SK-N-SH treated with all-trans-retinoic acid at 6 μM for 48 hours (cell line): ENCODE data around the gene AIG1.

Source experiments
- ATAC-seq: fragments of 200-7000 bp; cut with Tn5 transposase; 3 replicates; pipeline ENCODE4 v1.9.1; 2020; ENCODE audit warnings: mild to moderate bottlenecking, moderate library complexity
- ARNTL ChIP-seq: fragments of 450-650 bp; formaldehyde crosslinking; IDR thresholded peaks from 2 replicates; pipeline ENCODE4 v1.5.0; 2020; ENCODE audit warnings: low read depth, mild to moderate bottlenecking, moderate library complexity, borderline replicate concordance
- BACH2 ChIP-seq: fragments of 250-450 bp; sonication (Bioruptor Pico); IDR thresholded peaks from 2 replicates; pipeline ENCODE4 v1.9.0; 2021; ENCODE audit warnings: mild to moderate bottlenecking, borderline replicate concordance
- CREB5 ChIP-seq: fragments of 250-450 bp; sonication (Bioruptor Pico); IDR thresholded peaks from 2 replicates; pipeline ENCODE4 v1.5.1; 2020; ENCODE audit warnings: low read depth, mild to moderate bottlenecking, moderate library complexity
- CSDC2 ChIP-seq: fragments of 250-450 bp; sonication (Bioruptor Pico); IDR thresholded peaks from 2 replicates; pipeline ENCODE4 v1.5.0; 2020; ENCODE audit warnings: mild to moderate bottlenecking, moderate library complexity
- CSRNP3 ChIP-seq: fragments of 250-450 bp; sonication (Bioruptor Pico); IDR thresholded peaks from 2 replicates; pipeline ENCODE4 v1.5.1; 2021; ENCODE audit warnings: mild to moderate bottlenecking, moderate library complexity
- ESRRG ChIP-seq: fragments of 250-450 bp; sonication (Bioruptor Pico); IDR thresholded peaks from 2 replicates; pipeline ENCODE4 v1.6.1; 2021; ENCODE audit warnings: mild to moderate bottlenecking
- ISL1 ChIP-seq: fragments of 250-450 bp; sonication (Bioruptor Pico); IDR thresholded peaks from 2 replicates; pipeline ENCODE4 v2.1.2; 2022; ENCODE audit warnings: mild to moderate bottlenecking, moderate library complexity
- PATZ1 ChIP-seq: fragments of 250-450 bp; sonication (Bioruptor Pico); IDR thresholded peaks from 2 replicates; pipeline ENCODE4 v1.8.0; 2020; ENCODE audit warnings: mild to moderate bottlenecking, moderate library complexity, borderline replicate concordance
- POU6F1 ChIP-seq: fragments of 250-450 bp; sonication (Bioruptor Pico); IDR thresholded peaks from 2 replicates; pipeline ENCODE4 v1.8.0; 2021; ENCODE audit warnings: low read depth, mild to moderate bottlenecking, moderate library complexity, borderline replicate concordance
- PPARA ChIP-seq: fragments of 250-450 bp; sonication (Bioruptor Pico); IDR thresholded peaks from 2 replicates; pipeline ENCODE4 v1.5.0; 2020; ENCODE audit warnings: mild to moderate bottlenecking, borderline replicate concordance
- RARB ChIP-seq: fragments of 250-450 bp; sonication (Bioruptor Pico); IDR thresholded peaks from 2 replicates; pipeline ENCODE4 v1.8.0; 2021; ENCODE audit warnings: mild to moderate bottlenecking, moderate library complexity
- SNAI2 ChIP-seq: fragments of 250-450 bp; sonication (Bioruptor Pico); IDR thresholded peaks from 2 replicates; pipeline ENCODE4 v1.5.0; 2020; ENCODE audit warnings: mild to moderate bottlenecking, moderate library complexity
- TCF4 ChIP-seq: fragments of 250-450 bp; sonication (Bioruptor Pico); IDR thresholded peaks from 2 replicates; pipeline ENCODE4 v1.8.0; 2021; ENCODE audit warnings: mild to moderate bottlenecking, moderate library complexity, borderline replicate concordance
- TOX ChIP-seq: fragments of 250-450 bp; sonication (Bioruptor Pico); IDR thresholded peaks from 2 replicates; pipeline ENCODE4 v1.8.0; 2021; ENCODE audit warnings: mild to moderate bottlenecking, moderate library complexity, borderline replicate concordance
- ZC3H10 ChIP-seq: fragments of 250-450 bp; sonication (Bioruptor Pico); IDR thresholded peaks from 2 replicates; pipeline ENCODE4 v1.5.1; 2021; ENCODE audit warnings: mild to moderate bottlenecking, moderate library complexity
- ZFP3 ChIP-seq: fragments of 250-450 bp; sonication (Bioruptor Pico); IDR thresholded peaks from 2 replicates; pipeline ENCODE4 v1.5.0; 2020; ENCODE audit warnings: mild to moderate bottlenecking, moderate library complexity
- ZFP30 ChIP-seq: fragments of 450-650 bp; formaldehyde crosslinking; IDR thresholded peaks from 2 replicates; pipeline ENCODE4 v1.5.0; 2022; ENCODE audit warnings: mild to moderate bottlenecking, moderate library complexity
- ZNF70 ChIP-seq: fragments of 450-650 bp; formaldehyde crosslinking; IDR thresholded peaks from 2 replicates; pipeline ENCODE4 v1.5.0; 2020; ENCODE audit warnings: mild to moderate bottlenecking, moderate library complexity
- ZNF8 ChIP-seq: fragments of 450-650 bp; formaldehyde crosslinking; IDR thresholded peaks from 2 replicates; pipeline ENCODE4 v1.5.0; 2020; ENCODE audit warnings: mild to moderate bottlenecking, moderate library complexity

The AIG1 gene

GRCh38 chr6:143333749-143334520, 273.2 kb downstream of the AIG1 start:
- ATAC-seq: no peak
- TF ChIP-seq ZC3H10: no peak
- no peak for TF ChIP-seq TOX (CRISPR knock-in tag)
- TF ChIP-seq ZNF8: no peak
- TF ChIP-seq ZNF70 (CRISPR knock-in tag): no peak
- no peak for TF ChIP-seq CSRNP3 (CRISPR knock-in tag)
- no peak for TF ChIP-seq PPARA (CRISPR knock-in tag)
- TF ChIP-seq CREB5: no peak
- no peak for TF ChIP-seq ZFP3 (CRISPR knock-in tag)
- TF ChIP-seq ESRRG: no peak
- TF ChIP-seq, all 23 proteins: peak for 0

GRCh38 chr6:143335865-143336264, 275.2 kb downstream of the AIG1 start:
- TF ChIP-seq ZNF8: no peak
- TF ChIP-seq CSDC2 (CRISPR knock-in tag): no peak
- TF ChIP-seq ZFP30: no peak
- TF ChIP-seq BACH2: no peak
- no peak for ATAC-seq

GRCh38 chr6:143336446-143337152, 275.9 kb downstream of the AIG1 start:
- no peak for TF ChIP-seq PPARA (CRISPR knock-in tag)
- no peak for TF ChIP-seq RARB (CRISPR knock-in tag)
- TF ChIP-seq ZFP30: no peak
- no peak for TF ChIP-seq ESRRG
- TF ChIP-seq ZFP3 (CRISPR knock-in tag): no peak
- TF ChIP-seq SNAI2 (CRISPR knock-in tag): no peak
- no peak for TF ChIP-seq BACH2
- no peak for TF ChIP-seq ISL1 (CRISPR knock-in tag)
- no peak for TF ChIP-seq TCF4 (CRISPR knock-in tag)
- TF ChIP-seq ARNTL (CRISPR knock-in tag): no peak
- TF ChIP-seq ZNF70 (CRISPR knock-in tag): no peak
- no peak for TF ChIP-seq POU6F1
- no peak for TF ChIP-seq ZNF8
- TF ChIP-seq PATZ1 (CRISPR knock-in tag): no peak
- peak; percentile 65 for ATAC-seq

- TF ChIP-seq RARB (CRISPR knock-in tag): no peak
- no peak for TF ChIP-seq ZFP30
- TF ChIP-seq CREB5: no peak
- no peak for TF ChIP-seq ARNTL (CRISPR knock-in tag)
- no peak for TF ChIP-seq ZNF8
- ATAC-seq: peak; percentile 45; the same call in 1 of the 3 replicates
Observed at GRCh38 chr6:143337201-143337949, 276.7 kb downstream of the AIG1 start.
